GM19043 (cell line): ENCODE results near the gene VPS13A.

ENCODE experiments used
- ATAC-seq: cut with Tn5 transposase; IDR thresholded peaks from one replicate; pipeline ENCODE4 v1.9.1; 2021; ENCODE audit warnings: low read depth; ENCODE audit not compliant: unreplicated experiment

VPS13A gene

DNA sequence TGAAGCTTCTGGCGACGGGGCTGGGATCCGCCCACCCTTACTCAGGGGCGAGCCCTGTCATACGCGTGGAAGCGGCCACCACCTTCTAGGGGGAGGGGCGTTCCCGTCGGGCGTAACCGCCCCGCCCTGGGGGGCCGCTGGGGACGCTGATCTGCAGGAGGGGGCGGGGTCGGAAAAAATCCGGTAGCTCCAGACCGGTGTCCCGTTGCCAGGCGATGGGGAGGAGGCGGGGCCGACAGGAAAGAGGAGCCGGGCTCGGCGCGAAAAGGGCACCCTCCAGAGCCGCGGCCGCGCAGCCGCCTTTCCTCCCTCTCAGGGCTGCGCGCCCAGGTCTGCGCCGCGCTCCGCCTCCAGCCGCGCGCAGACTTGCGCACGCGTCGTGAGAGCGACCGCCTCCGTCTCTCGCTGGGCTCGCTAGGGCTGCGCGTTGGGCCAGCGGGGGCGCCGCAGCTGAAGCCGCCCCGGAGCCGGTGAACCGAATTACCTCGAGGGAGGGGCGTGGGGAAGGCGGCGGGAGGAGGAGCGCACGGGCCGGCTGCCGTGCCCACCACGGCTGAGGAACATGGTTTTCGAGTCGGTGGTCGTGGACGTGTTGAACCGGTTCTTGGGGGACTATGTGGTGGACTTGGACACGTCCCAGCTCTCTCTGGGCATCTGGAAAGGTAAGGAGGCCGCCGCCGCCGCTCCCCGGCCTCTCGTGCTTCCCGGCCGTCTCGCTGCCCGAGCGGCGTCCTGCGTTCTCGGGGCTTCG lies at the start of gene VPS13A:
TSS of gene VPS13A (plus strand) at position 392 of the 751 bp plus-strand sequence. CDS start at position 563, 171 bp downstream.
- peak; percentile 75 for ATAC-seq

DNA sequence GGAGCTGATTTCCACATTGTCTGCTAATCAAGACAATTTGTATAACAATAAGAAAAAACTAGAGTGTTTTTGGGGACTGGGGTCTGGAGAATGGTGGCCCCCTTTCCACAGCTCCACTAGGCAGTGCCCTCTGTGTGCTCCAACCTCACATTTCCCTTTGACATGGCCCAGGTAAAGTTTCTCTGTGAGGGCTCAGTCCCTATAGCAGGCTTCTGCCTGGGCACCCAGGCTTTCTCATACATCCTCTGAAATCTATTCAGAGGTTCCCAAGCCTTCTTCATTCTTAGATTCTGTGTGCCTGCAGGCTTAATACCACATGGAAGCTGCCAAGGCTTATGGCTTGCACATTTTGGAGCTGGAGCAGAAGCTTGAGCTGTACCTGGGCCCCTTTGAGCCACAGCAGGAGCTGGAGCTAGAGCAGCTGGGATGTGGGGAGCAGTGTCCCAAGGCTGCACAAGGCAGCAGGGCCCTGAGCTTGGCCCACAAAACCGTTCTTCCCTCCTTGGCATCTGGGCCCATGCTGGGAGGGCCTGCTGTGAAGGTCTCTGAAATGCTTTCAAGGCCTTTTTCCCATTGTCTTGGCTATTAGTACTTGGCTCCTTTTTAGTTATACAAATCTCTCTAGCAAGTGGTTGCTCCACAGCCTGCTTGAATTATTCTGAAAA lies 49.1 kb upstream of the VPS13A start:
- ATAC-seq, result no peak

- no peak for ATAC-seq
These were observed 45.9 kb upstream of the VPS13A start for GRCh38 chr9:77131399-77131798.

DNA sequence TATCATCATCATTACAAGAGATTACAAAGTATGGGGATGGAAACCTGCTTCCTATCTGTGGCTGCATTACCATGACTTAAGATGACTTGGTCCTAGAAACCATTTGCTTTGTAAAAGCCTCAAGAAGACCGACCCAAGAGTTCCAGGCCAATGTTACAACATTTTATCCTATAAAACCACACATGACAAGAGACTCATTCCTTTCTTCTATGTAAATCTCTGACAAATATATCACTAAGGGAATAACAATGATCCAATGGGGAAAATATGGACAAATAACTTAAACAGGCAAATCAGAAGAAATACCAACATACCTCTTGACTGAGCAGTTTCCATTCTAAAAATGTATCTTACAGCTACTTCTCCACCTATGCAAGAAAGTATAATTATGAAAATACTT lies 44.3 kb upstream of the VPS13A start:
- no peak for ATAC-seq

DNA sequence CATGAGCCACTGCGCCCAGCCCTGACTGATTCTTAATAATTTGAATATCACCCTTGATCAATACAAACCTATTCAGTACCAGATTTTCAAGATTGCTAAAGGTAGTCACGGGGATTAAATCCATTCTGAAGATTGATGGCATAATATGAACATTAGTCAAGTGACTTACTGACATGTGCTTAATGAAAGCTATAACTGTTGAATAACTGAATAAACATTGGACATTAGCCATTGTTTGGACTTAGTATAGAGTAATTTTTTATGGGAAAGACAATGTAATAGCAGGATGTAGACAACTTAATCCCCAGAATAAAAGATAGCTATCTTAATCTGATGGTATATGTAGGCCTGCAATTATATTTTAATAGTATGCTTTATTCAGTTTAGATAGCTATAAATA lies 35.0 kb upstream of the VPS13A start:
- no peak for ATAC-seq

DNA sequence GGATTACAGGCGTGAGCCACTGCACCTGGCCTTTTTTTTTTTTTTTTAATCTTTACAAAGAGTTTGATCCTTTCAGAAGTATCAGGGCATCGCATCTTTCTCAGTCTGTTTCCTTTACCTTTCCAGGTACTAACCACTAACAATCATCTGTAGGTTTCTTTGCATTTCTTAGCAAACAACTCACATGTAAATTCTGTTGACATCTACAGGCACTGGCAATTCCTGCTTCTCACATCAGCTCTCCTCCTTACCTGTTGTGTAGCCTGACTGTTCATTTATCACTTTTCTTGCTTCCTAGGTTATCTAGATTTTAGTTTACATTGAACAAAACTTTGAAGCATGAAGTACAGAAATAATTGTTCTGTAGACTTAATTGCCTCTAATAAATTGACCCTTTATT lies 27.5 kb upstream of the VPS13A start:
- no peak for ATAC-seq

- ATAC-seq, result no peak
These were observed 25.0 kb upstream of the VPS13A start for GRCh38 chr9:77152289-77152688.

- ATAC-seq, result no peak
These were observed 20.5 kb upstream of the VPS13A start for GRCh38 chr9:77156646-77157371.

- no peak for ATAC-seq
These were observed 18.4 kb upstream of the VPS13A start for GRCh38 chr9:77158772-77159513.

GRCh38 chr9:77161191-77161590 lies 16.1 kb upstream of the VPS13A start:
- no peak for ATAC-seq

GRCh38 chr9:77161966-77162365 lies 15.4 kb upstream of the VPS13A start:
- no peak for ATAC-seq

DNA sequence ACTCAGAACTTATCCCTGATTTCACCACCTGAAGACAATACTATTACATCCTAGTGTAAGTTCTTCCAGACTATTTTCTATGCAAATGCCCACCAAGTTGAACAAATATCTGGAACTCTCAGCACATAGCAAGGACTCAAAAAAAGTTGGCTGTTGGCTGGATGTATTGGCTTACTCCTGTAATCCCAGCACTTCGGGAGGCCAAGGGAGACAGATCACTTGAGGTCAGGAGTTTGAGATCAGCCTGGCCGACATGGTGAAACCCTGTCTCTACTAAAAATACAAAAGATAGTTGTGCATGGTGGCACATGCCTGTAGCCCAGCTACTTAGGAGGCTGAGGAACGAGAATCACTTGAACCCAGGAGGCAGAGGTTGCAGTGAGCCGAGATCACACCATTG lies 15.0 kb upstream of the VPS13A start:
- no peak for ATAC-seq

DNA sequence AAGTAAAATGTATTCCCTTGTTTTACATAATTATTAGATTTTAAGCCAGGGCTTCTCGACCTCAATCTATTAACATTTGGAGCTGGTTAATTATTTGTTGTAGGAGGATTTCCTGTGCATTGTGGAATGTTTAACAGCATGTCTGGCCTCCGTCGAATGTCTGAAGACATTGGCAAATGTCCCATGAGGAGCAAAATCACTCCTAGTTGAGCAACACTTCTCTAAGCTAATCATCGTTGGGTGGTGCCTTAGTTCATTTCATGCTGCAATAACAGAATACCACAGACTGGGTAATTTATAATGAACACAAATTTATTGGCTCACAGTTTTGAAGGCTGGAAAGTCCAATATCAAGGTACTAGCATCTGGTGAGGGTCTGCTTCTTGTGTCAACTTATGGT lies 13.4 kb upstream of the VPS13A start:
- no peak for ATAC-seq

DNA sequence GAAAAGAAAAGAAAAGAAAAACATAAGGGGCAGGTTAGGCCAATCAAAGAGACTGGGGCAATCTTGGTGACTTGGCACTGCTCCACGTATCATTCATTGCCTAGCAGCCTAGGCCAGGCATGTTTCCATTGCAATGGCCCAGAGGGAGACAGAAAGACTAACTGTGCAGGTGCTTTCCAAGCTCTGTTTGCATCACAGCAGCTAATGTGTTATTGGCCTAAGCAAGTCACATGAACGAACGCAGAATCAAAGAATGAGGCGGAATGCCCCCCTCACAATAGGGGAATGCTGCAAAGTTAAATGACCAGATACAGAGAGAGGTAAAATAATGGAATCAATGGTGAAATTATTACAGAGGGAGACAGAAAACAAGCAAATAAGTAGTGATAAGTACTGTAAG lies 11.1 kb upstream of the VPS13A start:
- ATAC-seq, result no peak

- ATAC-seq, result no peak
These were observed 6.2 kb upstream of the VPS13A start for GRCh38 chr9:77170991-77171699.

GRCh38 chr9:77175151-77175550 lies 2.2 kb upstream of the VPS13A start:
- ATAC-seq, result no peak

GRCh38 chr9:77176106-77176505 lies 1.2 kb upstream of the VPS13A start:
- ATAC-seq, result no peak

GRCh38 chr9:77176686-77177142 lies 620 bp upstream of the VPS13A start:
- ATAC-seq, result no peak

GRCh38 chr9:77177894-77178794 lies 810 bp downstream of the VPS13A start:
- peak; percentile 8 for ATAC-seq
